Effector memory CD4-positive, alpha-beta T cell (primary cell): ENCODE results near the gene OXER1.

Source experiments
- DNase-seq, 3 donors: peaks; one replicate each; pipeline ENCODE4 v3.0.0-alpha.2; 2020
- H3K27ac ChIP-seq: 2 replicates; pipeline ENCODE4 v1.7.0; 2013; ENCODE audit warnings: mild to moderate bottlenecking, low read length, moderate library complexity; ENCODE audit not compliant: insufficient read depth, poor library complexity, severe bottlenecking
- H3K27me3 ChIP-seq: replicated peaks from 2 replicates; pipeline ENCODE4 v1.7.0; 2013; ENCODE audit warnings: mild to moderate bottlenecking, low read length; ENCODE audit not compliant: insufficient read depth, control insufficient read depth, poor library complexity, severe bottlenecking
- H3K36me3 ChIP-seq: 2 replicates; pipeline ENCODE4 v1.7.0; 2013; ENCODE audit warnings: mild to moderate bottlenecking, low read length, moderate library complexity; ENCODE audit not compliant: control insufficient read depth, insufficient read depth
- H3K4me1 ChIP-seq: 2 replicates; pipeline ENCODE4 v1.7.0; 2013; ENCODE audit warnings: low read length, mild to moderate bottlenecking; ENCODE audit not compliant: control insufficient read depth, insufficient read depth, poor library complexity, severe bottlenecking
- H3K4me3 ChIP-seq: 2 replicates; pipeline ENCODE4 v1.7.0; 2013; ENCODE audit warnings: low read length, low read depth, mild to moderate bottlenecking; ENCODE audit not compliant: insufficient read depth, poor library complexity, severe bottlenecking
- H3K9me3 ChIP-seq: 2 replicates; pipeline ENCODE4 v1.7.0; 2013; ENCODE audit warnings: mild to moderate bottlenecking, low read length, moderate library complexity; ENCODE audit not compliant: control insufficient read depth

The OXER1 gene

DNA sequence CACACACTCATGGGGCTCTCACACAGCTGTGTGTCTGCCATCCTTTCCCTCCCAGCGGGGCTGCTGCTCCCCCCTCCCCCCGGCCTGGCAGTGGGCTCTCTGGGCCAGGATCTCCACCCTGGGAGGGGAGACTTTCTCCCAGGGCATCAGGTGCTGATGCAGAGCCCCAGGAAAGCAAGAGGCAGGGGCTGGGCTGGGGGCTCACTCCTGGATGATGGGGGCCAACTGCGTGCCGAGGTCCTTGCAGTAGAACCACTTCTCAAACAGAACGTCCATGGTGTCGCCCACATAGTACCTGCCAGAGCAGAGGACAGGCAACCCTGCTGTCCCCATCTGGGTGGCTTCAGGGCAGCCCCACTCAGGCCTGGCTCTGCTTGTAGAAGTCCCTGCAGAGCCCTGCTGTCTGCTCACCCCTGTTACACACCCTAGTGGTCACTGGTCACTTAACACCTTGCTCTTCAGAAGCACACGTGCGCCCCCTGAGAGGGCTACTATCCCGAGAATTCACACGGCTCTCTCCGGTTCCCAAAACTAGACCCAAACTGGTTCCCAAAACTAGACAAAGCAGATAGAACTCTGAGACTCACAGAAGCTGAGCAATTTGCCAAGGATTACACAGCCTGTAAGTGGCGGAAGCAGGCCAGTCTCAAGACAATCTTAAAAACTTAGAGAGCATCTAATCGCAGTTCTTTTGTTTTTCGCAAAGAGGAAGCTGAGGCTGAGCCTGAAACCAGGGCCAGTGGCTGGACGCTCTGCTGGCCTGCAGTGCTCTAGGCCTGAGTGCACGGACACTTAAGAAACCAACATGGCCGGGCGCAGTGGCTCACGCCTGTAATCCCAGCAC is 6.6 kb upstream of the OXER1 start:
- Histone ChIP-seq H3K27me3 (no peaks in the 10 kb centered on the region), H3K9me3 (no peaks in the 10 kb centered on the region), H3K27ac (no peak overlapping the region), H3K4me3 (no peak overlapping the region), H3K4me1 (no peaks in the 10 kb centered on the region), H3K36me3 (no peaks in the 10 kb centered on the region)
- DNase-seq: no peak

DNA sequence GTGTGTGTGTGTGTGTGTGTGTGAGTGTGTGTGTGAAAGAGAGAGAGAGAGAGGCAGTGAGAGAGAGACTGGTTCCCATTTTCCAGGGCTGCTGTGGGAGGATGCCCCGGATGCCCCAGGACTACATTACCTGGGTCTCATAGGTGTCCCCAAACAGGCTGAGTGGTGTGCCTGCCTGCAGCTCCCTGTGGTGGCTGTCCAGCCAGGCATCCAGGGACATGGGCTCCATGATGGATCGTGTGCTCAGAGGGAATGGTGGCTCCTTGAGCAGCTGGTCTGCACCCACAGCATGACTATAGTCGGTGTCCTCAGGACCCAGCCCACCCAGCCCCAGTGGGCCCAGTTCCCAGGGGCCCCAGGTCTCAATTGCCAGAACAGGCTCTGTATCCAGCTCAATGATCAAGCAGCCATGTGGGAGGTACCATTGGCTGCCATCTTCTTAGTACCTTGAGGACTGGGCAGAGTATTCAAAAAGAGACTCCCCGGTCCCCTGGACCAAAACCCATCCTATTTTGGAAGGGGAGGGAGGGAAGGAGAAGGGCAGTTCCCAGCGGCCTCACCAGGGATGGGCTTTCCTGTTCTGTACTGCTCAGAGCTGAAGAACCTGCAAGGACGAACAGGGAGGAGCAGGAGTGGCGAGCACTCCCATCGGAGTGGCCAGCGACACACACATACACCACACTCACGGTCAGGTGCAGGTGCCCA is 5.8 kb upstream of the OXER1 start:
- Histone ChIP-seq H3K4me3 (no peak overlapping the region), H3K9me3 (no peaks in the 10 kb centered on the region), H3K27me3 (no peaks in the 10 kb centered on the region), H3K27ac (no peak overlapping the region), H3K4me1 (no peaks in the 10 kb centered on the region), H3K36me3 (no peaks in the 10 kb centered on the region)
- no peak for DNase-seq

DNA sequence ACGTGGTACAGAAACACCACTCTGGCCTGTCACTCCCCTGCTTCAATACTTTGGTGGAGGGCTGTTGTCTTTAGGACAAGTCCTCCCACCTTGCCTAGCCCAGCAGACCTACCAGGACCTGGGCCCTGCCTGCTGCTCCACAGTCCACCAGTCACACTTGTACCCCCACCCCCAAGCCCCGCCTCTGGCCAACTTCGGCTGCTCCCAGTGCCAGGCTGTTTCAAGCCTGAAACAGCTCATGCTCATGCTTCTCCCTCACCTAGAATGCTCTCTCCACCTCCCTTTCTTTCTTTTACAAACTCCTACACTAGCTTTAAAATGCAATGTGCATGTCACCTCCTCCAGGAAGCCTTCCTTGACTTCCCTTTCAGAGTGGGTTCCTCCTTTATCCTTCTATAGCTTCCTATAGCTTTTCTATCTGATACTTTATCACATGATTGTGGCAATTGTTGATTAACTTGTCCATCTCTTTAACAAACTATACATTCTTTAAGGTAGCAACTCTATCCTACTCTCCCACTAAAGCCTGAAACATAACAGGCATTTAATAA is 4.8 kb upstream of the OXER1 start:
- Histone ChIP-seq H3K36me3 (no peaks in the 10 kb centered on the region), H3K9me3 (no peaks in the 10 kb centered on the region), H3K4me1 (no peaks in the 10 kb centered on the region), H3K4me3 (no peak overlapping the region), H3K27me3 (no peaks in the 10 kb centered on the region), H3K27ac (no peak overlapping the region)
- DNase-seq: no peak

DNA sequence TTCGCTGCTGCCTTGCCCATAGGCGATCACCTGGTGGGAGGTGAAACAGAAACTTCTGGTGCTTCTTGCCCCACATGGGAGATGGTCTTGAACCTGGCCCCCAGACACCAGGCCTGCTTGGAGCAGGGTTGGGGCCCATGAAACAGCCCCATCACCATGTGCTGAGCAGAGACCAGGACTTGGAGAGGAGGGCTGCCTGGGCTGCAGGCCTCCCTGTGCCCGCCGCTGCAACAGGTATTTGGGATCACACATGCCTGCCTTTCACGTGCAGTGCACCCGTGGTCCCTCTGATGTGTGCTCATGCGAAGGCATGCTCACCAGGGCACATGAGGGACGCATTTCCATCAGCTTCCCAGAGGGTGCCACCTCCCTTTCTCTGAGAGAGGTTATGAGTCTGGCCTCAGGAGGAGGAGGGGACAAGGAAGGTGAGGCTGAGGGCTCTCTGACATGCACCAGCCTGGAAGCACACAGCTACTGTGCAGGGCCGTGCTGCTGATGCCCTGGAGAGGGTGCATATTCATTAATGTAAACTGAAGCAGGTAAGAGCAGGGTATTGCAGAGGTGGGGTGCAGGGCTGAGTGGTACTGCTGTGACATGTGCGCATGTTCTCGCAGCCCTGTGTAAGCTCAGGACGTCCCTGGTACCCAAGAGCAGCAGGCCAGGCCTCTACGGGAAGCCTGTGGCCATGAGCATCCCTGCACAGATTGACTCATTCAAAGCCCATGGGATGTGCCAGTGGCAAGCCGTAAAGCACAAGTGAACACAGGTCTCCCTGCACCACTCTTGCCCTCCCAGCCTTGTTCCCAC is 4.2 kb upstream of the OXER1 start:
- H3K27ac ChIP-seq: no peak overlapping the region
- no peak overlapping the region for H3K4me3 ChIP-seq
- H3K4me1 ChIP-seq: no peaks in the 10 kb centered on the region
- H3K27me3 ChIP-seq: no peaks in the 10 kb centered on the region
- H3K9me3 ChIP-seq: no peaks in the 10 kb centered on the region
- no peak for DNase-seq
- H3K36me3 ChIP-seq: no peaks in the 10 kb centered on the region

DNA sequence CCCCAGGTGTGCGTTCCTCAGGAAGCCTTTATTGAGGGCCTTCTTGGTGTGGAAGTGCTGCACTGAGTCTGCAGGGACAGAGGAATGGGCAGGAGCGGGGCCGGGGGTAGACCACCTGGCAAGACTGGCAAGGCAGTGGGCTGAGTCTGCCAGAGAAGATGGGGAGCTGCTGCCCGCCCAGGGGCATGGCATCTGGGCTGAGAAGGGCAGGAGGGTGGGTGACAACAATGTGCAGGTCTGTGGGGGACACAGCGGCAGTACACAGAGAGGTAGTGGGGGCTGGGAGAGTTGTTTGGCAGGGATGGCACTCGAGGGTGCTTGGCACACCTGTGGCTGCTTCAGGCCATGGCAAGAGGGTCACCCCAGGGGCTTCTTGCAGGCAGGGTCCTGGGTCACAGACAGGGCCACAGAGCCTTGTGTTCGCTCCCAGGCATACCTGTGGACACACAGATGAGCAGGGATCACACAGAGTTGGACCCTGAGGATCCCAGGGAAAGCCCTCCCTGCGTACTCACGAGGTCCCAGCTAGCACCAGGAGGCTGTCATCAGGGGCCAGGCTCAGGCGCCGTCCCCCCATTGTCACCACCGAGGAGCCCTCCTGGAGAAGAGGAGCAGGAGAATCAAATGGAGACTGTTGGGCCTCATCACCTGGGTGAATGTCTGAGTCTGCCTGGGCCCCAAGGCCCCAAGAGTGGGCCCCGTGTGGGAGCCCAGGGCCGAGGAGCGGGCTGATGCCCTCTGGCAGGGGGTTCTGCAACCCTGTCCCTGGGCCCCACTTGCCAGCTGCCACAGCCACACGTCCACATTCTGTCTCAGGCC is 3.4 kb upstream of the OXER1 start:
- Histone ChIP-seq H3K36me3 (no peaks in the 10 kb centered on the region), H3K4me1 (no peaks in the 10 kb centered on the region), H3K27ac (no peak overlapping the region), H3K4me3 (no peak overlapping the region), H3K27me3 (no peaks in the 10 kb centered on the region), H3K9me3 (no peaks in the 10 kb centered on the region)
- DNase-seq: no peak

DNA sequence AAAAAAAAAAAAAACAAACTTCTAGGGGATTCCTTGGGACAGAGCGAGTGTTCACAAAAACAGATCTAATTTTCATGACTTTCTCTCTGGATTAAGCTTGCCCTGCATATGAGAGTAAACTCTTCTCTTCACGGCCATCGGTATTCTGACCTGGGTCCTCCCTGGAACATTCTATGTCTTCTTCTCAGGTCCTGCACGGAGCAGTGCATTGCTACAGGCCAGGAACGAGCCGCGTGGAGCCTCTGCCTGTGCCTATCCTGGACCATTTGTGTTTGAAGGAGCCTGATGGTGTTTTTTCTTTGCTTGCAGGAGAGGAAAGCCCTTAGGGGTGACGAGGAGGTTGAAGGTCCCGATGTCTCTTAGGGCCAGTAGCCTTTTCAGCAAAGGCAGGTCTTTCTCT is 1.8 kb upstream of the OXER1 start:
- Histone ChIP-seq H3K9me3 (no peaks in the 10 kb centered on the region), H3K36me3 (no peaks in the 10 kb centered on the region), H3K4me3 (no peak overlapping the region), H3K27me3 (no peaks in the 10 kb centered on the region), H3K27ac (no peak overlapping the region), H3K4me1 (no peaks in the 10 kb centered on the region)
- DNase-seq: no peak

DNA sequence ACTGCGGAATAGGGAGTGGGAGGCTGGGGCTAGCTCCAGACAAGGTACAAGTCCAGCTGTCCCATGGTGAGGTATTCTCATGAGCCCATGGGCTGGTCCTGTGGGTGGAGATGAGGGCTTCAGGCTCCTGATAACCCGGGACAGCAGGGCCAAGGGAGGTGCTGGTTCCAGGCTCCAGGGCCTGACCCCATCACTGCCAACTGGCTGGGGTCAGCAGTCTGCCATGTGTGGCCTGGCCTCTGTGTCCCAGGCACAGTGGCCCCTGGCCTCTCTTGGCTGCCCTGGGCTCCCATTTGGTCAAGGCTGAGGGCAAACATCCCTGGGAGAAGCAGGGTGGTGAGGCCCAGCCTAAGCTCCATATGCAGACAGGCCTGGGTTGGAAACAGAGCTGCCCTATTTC is 966 bp upstream of the OXER1 start:
- no peaks in the 10 kb centered on the region for H3K36me3 ChIP-seq
- H3K4me1 ChIP-seq: no peaks in the 10 kb centered on the region
- no peak overlapping the region for H3K4me3 ChIP-seq
- H3K27me3 ChIP-seq: no peaks in the 10 kb centered on the region
- H3K27ac ChIP-seq: no peak overlapping the region
- DNase-seq: no peak
- no peaks in the 10 kb centered on the region for H3K9me3 ChIP-seq

DNA sequence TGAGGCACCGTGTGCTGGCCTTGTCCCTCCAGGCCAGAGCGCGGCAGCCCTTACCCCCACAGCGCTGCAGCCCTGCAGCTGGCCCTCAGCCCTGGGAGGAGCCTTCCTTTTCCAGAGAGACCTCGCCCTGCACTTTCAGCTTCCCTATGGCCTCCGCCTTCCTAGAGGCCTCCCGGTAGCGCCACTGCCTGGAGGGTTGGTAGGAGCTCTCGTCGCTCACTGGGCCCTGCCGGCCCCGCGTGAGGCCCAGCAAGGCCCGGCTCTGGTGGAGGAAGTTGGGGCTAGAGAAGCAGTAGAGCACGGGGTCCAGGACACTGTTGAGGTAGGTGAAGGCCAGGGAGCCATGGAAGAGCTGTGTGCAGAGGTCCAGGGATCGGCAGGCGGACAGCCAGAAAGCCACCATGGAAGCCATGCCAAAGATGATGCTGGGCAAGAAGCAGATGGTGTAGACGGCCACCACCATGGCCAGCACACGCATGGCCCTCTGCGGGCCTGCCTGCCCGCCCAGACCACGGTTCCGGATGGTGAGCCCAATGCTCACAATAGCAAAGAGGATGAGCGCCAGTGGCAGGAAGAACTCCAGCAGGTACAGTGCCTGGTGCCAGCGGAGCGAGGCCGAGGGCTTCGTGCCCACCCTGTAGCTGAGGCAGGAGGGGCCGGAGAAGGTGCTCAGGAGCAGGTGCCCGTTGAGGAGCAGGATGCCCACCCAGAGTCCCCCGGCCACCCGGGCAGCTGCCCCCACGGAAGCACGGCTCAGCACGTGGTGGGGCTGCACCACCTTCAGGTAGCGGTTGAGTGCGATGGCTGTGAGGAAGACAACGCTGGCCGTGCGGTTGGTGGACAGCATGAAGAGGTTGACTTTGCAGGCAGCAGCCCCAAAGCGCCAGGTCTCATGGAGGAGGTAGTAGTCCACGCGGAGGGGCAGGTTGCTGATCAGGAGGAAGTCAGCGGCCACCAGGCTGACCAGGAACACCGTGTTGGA is 821 bp downstream of the OXER1 start:
- no peak for DNase-seq
- no peak overlapping the region for H3K27ac ChIP-seq

More for the DNA sequence above, 821 bp downstream of the OXER1 start:
- Histone ChIP-seq H3K4me3 (no peak overlapping the region), H3K36me3 (no peaks in the 10 kb centered on the region), H3K9me3 (no peaks in the 10 kb centered on the region), H3K4me1 (no peaks in the 10 kb centered on the region), H3K27me3 (no peaks in the 10 kb centered on the region)
